ENCODE data around the gene GIGYF2. TPM values are rescaled to one million over a fixed set of nuclear protein-coding genes. Genes with fewer than 3 reads are reported as not detected.
"Not testable (repeated sequence)": the region's sequence is repeated elsewhere in the genome, so short reads cannot be mapped to it uniquely, and the experiment has no call there.

GIGYF2 gene
- total RNA-seq, 1 donor, result 63.9 TPM

- TF ChIP-seq CTCF (IDR thresholded peaks at IDR 0.05; ENCODE audit: insufficient read depth, low read depth, low read length), result no peak
- no peak for DNase-seq (ENCODE audit: low read depth)
- H3K4me3 ChIP-seq (ENCODE audit: low read depth, low read length), result no peak overlapping the region
These were observed 22.6 kb upstream of the GIGYF2 start for GRCh38 chr2:232674491-232674890.

- no peak for TF ChIP-seq CTCF (IDR thresholded peaks at IDR 0.05; ENCODE audit: insufficient read depth, low read depth, low read length)
- no peak overlapping the region for H3K4me3 ChIP-seq (ENCODE audit: low read depth, low read length)
- no peak for DNase-seq (ENCODE audit: low read depth)
These were observed 21.8 kb upstream of the GIGYF2 start for GRCh38 chr2:232675381-232675780.

GRCh38 chr2:232680006-232680405 is 17.1 kb upstream of the GIGYF2 start:
- DNase-seq (ENCODE audit: low read depth), result no peak
- TF ChIP-seq CTCF (IDR thresholded peaks at IDR 0.05; ENCODE audit: insufficient read depth, low read depth, low read length), result no peak
- no peak overlapping the region for H3K4me3 ChIP-seq (ENCODE audit: low read depth, low read length)

- no peak for DNase-seq (ENCODE audit: low read depth)
- TF ChIP-seq CTCF (IDR thresholded peaks at IDR 0.05; ENCODE audit: insufficient read depth, low read depth, low read length), result no peak
- no peak overlapping the region for H3K4me3 ChIP-seq (ENCODE audit: low read depth, low read length)
These were observed 15.6 kb upstream of the GIGYF2 start for GRCh38 chr2:232681527-232681926.

GRCh38 chr2:232683368-232683767 is 13.8 kb upstream of the GIGYF2 start:
- H3K4me3 ChIP-seq (ENCODE audit: low read depth, low read length), result no peak overlapping the region
- no peak for TF ChIP-seq CTCF (IDR thresholded peaks at IDR 0.05; ENCODE audit: insufficient read depth, low read depth, low read length)
- DNase-seq (ENCODE audit: low read depth), result no peak

GRCh38 chr2:232685391-232685790 is 11.7 kb upstream of the GIGYF2 start:
- DNase-seq (ENCODE audit: low read depth); H3K4me3 ChIP-seq (ENCODE audit: low read depth, low read length): not testable (repeated sequence)

- no peak for DNase-seq (ENCODE audit: low read depth)
- no peak overlapping the region for H3K4me3 ChIP-seq (ENCODE audit: low read depth, low read length)
- TF ChIP-seq CTCF (IDR thresholded peaks at IDR 0.05; ENCODE audit: insufficient read depth, low read depth, low read length), result no peak
These were observed 9.6 kb upstream of the GIGYF2 start for GRCh38 chr2:232687382-232688160.

All from fibroblast of villous mesenchyme (primary cell).